DMS53 (cell line): ENCODE measurements around the gene ZNF563.
"Not testable (repeated sequence)": the region's sequence is repeated elsewhere in the genome, so short reads cannot be mapped to it uniquely, and the experiment has no call there.

Experiments used
- DNase-seq: peaks from one replicate; lab custom pipeline; 2025; lab: John Stamatoyannopoulos, UW

ZNF563 gene

DNA sequence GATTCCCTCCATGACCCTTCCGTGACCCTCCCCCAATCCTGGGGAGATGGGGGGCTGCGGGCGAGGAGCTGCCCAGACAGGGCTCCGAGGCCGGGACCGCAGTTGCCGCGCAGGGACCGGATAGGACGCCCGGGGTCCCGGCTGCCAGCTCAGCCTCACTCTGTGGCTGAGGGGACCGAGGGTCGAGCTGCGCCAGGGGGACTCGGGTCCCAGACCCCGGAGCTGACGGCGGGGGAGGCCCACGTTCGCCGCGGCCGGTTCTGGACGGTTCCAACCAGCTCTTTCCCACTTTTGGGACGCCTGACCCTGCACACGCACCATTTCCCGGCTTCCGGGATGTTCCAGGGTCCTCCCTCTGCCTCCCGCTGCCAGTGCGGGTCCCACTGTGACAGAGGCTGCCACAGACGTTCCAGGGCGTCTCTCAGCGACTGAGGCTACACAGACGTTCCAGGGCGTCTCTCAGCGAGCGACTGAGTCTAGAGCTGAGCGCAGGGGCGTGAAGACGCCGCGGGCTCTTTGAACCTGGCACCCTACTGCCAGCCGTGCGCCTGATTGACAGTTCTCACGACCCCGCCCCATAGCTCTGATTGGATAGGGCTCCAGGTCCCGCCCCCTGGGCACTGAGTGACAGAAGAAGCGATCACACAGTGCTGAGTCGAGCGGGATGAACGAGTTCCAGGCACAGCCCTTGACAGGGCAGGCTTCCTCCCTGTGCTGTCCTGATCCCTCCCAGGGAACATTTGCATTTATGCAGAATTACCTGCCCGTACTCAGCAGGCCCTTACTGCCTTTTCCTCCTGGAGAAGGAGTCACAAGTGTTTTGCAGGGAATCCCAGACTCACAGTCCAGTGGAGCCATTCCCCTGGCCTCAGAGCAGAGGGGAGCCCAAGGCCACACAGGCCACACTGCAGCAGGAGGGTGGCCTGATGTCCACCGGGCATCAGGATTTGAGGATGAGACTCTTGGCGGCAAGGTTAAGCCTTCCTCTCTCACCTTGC, at the start of gene ZNF563:
Gene ZNF563, minus strand, starts transcription at position 472 of the 998 bp plus-strand sequence. Its CDS starts 151 bp downstream, at position 321.
- DNase-seq: peak; percentile 97

GRCh38 chr19:12380444-12380737, 47.0 kb upstream of the ZNF563 start:
- DNase-seq: no peak

DNA sequence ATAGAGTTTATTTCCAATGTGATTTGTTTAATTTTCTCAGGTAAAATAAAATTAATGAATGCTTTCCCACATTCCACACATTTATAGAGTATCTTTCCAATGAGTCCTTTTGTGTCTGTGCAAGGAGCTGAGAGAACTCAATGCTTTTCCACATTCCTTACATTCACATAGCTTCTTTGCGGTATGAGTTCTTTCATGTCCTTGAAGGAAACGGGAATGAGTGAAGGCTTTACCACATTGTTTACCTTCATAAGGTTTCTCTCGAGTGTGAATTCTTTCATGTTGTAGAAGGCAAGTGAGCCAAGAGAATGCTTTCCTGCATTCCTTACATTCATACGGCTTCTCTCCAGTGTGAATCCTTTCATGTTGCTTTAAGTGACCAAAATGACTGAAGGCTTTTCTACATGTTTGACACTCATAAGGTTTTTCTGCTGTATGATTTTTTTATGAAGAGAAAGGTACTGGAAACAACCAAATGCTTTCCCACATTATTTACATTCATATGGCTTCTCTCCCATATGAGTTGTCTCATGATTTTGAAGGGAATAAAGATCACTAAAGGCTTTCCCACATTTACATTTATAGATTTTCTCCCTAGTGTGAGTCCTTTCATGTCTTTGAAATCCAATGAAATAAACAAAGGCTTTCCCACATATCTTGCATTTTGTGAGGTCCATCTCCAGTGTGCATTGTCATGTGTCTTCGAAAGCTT, 46.5 kb upstream of the ZNF563 start:
- no peak for DNase-seq

DNA sequence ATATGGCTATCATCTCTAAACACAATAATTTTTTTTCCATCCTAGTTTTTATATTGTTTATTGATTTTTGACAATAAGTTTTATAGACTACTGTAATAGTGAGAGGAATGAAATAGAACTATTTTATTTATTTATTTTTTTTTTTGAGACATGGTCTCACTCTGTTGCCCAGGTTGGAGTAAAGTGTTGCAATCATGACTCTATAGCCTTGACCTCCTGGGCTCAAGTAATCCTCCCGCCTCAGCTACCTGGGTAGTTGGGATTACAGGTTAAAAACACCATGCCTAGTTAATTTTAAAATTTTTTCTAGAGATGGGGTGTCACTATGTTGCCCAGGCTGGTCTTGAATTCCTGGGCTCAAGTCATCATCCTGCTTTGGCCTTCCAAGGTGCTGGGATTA, 40.6 kb upstream of the ZNF563 start:
- DNase-seq: no peak

- DNase-seq: peak; percentile 96
Observed at GRCh38 chr19:12365236-12366162, 32.1 kb upstream of the ZNF563 start, which contains the start of gene ZNF442. Gene ZNF442, minus strand, starts transcription at chr19:12365683. Its CDS starts 2,052 bp downstream, at chr19:12363631.

GRCh38 chr19:12364391-12365235, 31.2 kb upstream of the ZNF563 start:
- peak; percentile 12 for DNase-seq

GRCh38 chr19:12362236-12362635, 28.8 kb upstream of the ZNF563 start:
- DNase-seq: not testable (repeated sequence)

DNA sequence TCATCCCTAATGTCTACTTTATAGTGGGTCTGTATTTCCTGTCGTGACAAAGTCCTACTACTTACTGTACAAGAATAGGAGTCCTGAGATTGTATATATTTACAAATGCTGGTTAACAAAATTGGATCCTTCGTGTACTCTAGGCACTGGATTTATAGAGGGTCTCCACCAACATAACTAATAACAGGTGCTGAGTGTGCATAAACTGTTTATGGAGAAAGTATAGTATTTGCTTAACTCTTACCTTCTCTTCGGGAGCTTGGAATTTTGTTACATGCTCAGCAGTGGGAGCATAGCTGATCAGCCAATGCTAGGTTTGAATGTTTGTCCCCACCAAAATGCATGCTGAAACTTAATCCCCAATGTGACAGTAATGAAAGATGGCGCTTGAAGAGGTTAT, 19.9 kb upstream of the ZNF563 start:
- DNase-seq: no peak

DNA sequence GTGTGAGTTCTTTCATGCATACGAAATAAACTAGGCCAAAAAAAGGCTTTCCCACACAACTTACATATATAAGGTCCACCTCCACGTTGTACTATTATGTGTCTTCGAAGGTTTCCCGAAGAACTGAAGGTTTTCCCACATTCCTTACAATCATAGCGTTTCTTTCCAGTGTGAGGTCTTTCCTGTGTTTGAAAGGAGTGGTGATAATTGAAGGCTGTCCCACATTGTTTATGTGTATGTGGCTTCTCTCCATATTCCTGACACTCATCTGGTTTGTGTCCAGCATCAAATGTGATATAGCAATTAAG, 17.4 kb upstream of the ZNF563 start:
- DNase-seq: peak; percentile 5

DNA sequence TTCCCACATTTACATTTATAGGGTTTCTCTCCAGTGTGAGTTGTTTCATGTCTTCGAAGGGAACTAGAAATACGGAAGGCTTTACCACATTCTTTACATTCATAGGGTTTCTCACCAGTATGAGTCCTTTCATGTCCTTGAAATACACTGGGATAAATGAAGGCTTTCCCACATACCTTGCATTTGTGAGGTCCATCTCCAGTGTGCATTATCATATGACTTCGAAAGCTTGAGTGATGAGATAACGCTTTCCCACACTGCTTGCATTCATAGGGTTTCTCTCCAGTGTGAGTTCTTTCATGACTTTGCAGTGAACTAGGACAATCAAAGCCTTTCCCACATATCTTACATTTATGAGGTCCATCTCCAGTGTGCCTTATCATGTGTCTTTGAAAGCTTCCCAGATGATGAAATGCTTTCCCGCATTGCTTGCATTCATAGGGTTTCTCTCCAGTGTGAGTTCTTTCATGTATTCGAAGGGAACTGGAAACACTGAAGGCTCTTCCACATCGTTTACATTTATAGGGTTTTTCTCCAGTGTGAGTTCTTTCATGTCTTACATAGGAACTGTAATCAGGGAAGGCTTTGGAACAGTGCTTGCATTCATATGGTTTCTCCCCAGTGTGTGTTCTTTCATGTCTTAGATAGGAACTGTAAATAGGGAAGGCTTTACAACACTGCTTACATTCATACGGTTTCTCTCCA, 16.9 kb upstream of the ZNF563 start:
- DNase-seq: no peak

GRCh38 chr19:12346896-12347295, 13.5 kb upstream of the ZNF563 start:
- peak; percentile 56 for DNase-seq

GRCh38 chr19:12345197-12345596, 11.8 kb upstream of the ZNF563 start:
- no peak for DNase-seq

GRCh38 chr19:12331211-12331941, 2.1 kb downstream of the ZNF563 start:
- no peak for DNase-seq

GRCh38 chr19:12330340-12330739, 3.1 kb downstream of the ZNF563 start:
- no peak for DNase-seq

DNA sequence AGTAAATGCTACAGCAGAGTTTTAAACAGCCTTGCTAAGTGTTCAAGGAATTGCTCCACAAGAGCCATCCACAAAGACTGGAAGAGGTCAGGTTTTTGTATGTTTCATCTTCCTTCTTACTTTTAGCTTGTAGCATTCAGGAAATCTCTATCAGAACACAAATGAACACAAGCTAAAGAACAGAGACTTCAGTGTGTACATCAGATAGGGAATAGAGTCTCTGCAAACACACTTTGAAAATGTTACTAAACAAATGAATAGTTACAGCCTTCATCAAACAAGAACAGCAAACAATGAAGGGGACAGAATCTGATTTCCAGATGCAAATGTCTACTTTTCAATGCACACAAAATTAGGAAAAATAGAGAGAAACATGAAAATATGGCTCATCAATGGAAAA, 7.7 kb downstream of the ZNF563 start:
- DNase-seq: no peak

- no peak for DNase-seq
Observed at GRCh38 chr19:12318782-12319413, 14.5 kb downstream of the ZNF563 start.

DNA sequence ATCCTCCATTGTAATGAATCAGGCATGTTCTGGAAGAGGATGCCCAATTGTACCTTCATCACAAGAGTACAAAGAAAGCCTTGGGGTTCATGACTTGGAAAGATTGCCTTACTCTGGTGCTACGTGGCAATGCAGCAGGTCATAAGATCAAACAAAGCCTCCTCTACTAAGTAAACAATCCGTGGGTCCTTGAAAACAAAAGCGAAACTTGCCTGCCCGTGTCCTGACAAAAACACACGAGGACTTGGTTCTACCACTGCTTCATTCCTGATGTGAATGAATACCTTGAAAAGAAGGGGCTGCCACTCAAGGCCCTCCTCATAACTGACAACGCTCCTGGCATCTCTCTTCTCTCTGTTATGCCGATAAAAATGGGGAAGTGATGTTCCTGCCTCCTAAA, 18.9 kb downstream of the ZNF563 start:
- peak; percentile 74 for DNase-seq

- not testable (repeated sequence) for DNase-seq
Observed at GRCh38 chr19:12308891-12309290, 24.5 kb downstream of the ZNF563 start.

- DNase-seq: no peak
Observed at GRCh38 chr19:12295191-12295590, 38.2 kb downstream of the ZNF563 start.
